Effector CD4-positive, alpha-beta T cell (primary cell): ENCODE data around the gene C6orf15.
"Not testable (repeated sequence)": the region's sequence is repeated elsewhere in the genome, so short reads cannot be mapped to it uniquely, and the experiment has no call there.

Experiments
- DNase-seq: peaks from one replicate; pipeline ENCODE4 v3.0.0-alpha.2; 2020

The C6orf15 gene

DNA sequence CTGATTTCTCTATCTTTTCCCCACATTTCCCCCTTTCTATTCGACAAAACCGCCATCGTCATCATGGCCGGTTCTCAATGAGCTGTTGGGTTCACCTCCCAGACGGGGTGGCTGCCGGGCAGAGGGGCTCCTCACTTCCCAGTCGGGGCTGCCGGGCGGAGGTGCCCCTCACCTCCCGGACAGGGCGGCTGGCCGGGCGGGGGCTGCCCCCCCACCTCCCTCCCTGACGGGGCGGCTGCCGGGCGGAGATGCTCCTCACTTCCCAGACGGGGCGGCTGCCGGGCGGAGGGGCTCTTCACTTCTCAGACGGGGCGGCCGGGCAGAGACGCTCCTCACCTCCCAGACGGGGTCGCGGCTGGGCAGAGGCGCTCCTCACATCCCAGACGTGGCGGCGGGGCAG, 45.3 kb downstream of the C6orf15 start:
- DNase-seq = not testable (repeated sequence)

DNA sequence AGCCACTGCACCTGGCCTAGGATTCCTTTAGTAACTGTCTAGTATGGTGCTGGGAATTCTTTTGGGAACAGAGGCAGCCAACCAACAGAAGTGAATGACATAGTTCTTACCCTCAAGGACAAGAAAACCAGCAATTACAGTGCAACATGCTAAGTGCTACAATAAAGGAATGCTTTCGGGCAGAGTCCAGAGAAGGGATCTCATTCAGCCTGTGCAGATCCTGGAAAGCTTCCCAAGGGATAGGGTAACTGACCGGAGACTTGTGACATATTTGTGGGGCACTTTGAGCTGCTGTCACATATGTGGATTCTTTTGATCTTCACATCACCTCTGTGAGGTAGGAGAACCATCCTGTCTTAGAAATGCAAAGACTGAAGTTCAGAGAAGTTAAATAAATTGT, 46.8 kb downstream of the C6orf15 start:
- no peak for DNase-seq

DNA sequence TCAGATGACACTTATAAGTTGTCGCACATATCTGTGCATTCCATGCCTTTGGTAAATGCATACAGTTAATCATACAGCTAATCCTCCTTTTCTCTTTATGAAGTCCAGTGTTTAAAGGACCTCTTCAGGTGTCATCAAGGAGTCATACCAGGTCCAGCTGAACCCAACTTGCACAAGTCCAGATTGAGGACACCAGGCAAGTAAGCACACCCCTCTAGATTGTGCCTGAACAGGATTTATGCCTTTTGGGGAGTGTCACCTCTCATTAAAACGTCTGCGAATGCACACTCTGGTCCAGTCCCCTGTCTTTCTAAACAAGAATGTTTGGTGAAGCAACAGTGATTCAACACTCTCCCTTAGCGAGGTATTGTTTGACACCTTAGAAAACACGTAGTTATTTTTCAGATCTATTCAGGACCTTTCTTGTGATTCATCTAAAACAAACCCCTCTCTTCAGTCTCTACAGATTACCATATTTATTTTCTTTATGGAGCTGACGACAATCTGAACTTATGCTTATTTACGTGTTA, 48.4 kb downstream of the C6orf15 start:
- no peak for DNase-seq
